NCI-H510A (cell line): ENCODE measurements around the gene TMEM89.

Source experiments
- DNase-seq: peaks from one replicate; lab custom pipeline; 2025; lab: John Stamatoyannopoulos, UW

TMEM89 gene

GRCh38 chr3:48587686-48588085 lies 33.9 kb downstream of the TMEM89 start:
- DNase-seq, result no peak

GRCh38 chr3:48585411-48585810 lies 36.2 kb downstream of the TMEM89 start:
- no peak for DNase-seq

- DNase-seq, result no peak
Measured at GRCh38 chr3:48584836-48585235, 36.7 kb downstream of the TMEM89 start.

GRCh38 chr3:48581621-48582481 lies 39.7 kb downstream of the TMEM89 start:
- no peak for DNase-seq

GRCh38 chr3:48576647-48577046 lies 44.9 kb downstream of the TMEM89 start:
- DNase-seq, result no peak

GRCh38 chr3:48575366-48575765 lies 46.2 kb downstream of the TMEM89 start:
- no peak for DNase-seq

GRCh38 chr3:48573973-48574585 lies 47.5 kb downstream of the TMEM89 start:
- no peak for DNase-seq

GRCh38 chr3:48572517-48572916 lies 49.1 kb downstream of the TMEM89 start:
- DNase-seq, result no peak

GRCh38 chr3:48571938-48572337 lies 49.6 kb downstream of the TMEM89 start:
- no peak for DNase-seq
